OCI-LY7 (cell line): ENCODE measurements around the gene KIAA1549. TPM values are rescaled to one million over a fixed set of nuclear protein-coding genes. Genes with fewer than 3 reads are reported as not detected.

ENCODE experiments used
- BruUV-seq: library from RNA; stranded (reverse); fragments of 400-500 nt; replicated peaks from 2 replicates; lab custom pipeline; 2021; lab: Mats Ljungman, UMichigan
- CTCF ChIA-PET: fragments of 300-600 bp; sonication (Branson Sonifier 250); formaldehyde crosslinking; loops from one replicate; lab custom pipeline; 2022; ENCODE audit warnings: antibody characterized with exemption; ENCODE audit not compliant: unreplicated experiment; lab: Charles Lee
- POLR2A ChIA-PET: fragments of 300-600 bp; sonication (Branson Sonifier 250); formaldehyde crosslinking; loops from one replicate; lab custom pipeline; 2022; ENCODE audit warnings: antibody characterized with exemption; lab: Charles Lee
- DNase-seq: peaks from one replicate; pipeline ENCODE4 v3.0.0-alpha.2; 2015; ENCODE audit warnings: low spot score
- H2AFZ ChIP-seq: fragments of 200-600 bp; sonication (generic), shearing (Covaris generic); 2 replicates; pipeline ENCODE4 v1.6.1; 2014; ENCODE audit warnings: mild to moderate bottlenecking, antibody characterized with exemption, low read length, moderate library complexity
- H3K27ac ChIP-seq: fragments of 200-600 bp; sonication (generic); 2 replicates; pipeline ENCODE4 v1.5.1; 2014; ENCODE audit warnings: mixed run types, low read depth, mild to moderate bottlenecking, moderate library complexity, low read length, inconsistent platforms; ENCODE audit not compliant: poor library complexity, severe bottlenecking
- H3K36me3 ChIP-seq: fragments of 200-600 bp; sonication (generic); 2 replicates; pipeline ENCODE4 v1.6.1; 2014; ENCODE audit warnings: mild to moderate bottlenecking, antibody characterized with exemption, low read length, moderate library complexity, mixed read lengths; ENCODE audit not compliant: insufficient read depth
- H3K4me1 ChIP-seq: fragments of 200-600 bp; sonication (generic); 2 replicates; pipeline ENCODE4 v1.5.1; 2014; ENCODE audit warnings: mild to moderate bottlenecking, low read length; ENCODE audit not compliant: insufficient read depth, poor library complexity, severe bottlenecking
- H3K4me2 ChIP-seq: fragments of 200-600 bp; sonication (generic); 2 replicates; pipeline ENCODE4 v1.6.1; 2014; ENCODE audit warnings: mild to moderate bottlenecking, low read length
- H3K4me3 ChIP-seq: fragments of 200-600 bp; sonication (generic); 2 replicates; pipeline ENCODE4 v1.5.1; 2014; ENCODE audit warnings: mild to moderate bottlenecking, low read depth, low read length; ENCODE audit not compliant: poor library complexity, severe bottlenecking
- H3K79me2 ChIP-seq: fragments of 200-600 bp; sonication (generic); 2 replicates; pipeline ENCODE4 v1.6.1; 2016; ENCODE audit warnings: low read depth, mild to moderate bottlenecking, low read length, moderate library complexity, mixed read lengths; ENCODE audit not compliant: insufficient read depth
- H3K9me2 ChIP-seq: fragments of 200-600 bp; sonication (generic); 2 replicates; pipeline ENCODE4 v1.6.1; 2016; ENCODE audit warnings: mild to moderate bottlenecking, low read length, mixed read lengths; ENCODE audit not compliant: insufficient read depth
- H3K9me3 ChIP-seq: fragments of 200-600 bp; sonication (generic); 2 replicates; pipeline ENCODE4 v1.6.1; 2014; ENCODE audit warnings: mild to moderate bottlenecking, mixed run types, low read length, mixed read lengths
- H4K20me1 ChIP-seq: fragments of 200-600 bp; sonication (generic); 2 replicates; pipeline ENCODE4 v1.6.1; 2014; ENCODE audit warnings: mild to moderate bottlenecking, antibody characterized with exemption, low read length, moderate library complexity, mixed read lengths; ENCODE audit not compliant: insufficient read depth
- EZH2phosphoT487 ChIP-seq: fragments of 200-600 bp; sonication (generic); IDR thresholded peaks from 2 replicates; pipeline ENCODE4 v1.6.1; 2018; ENCODE audit warnings: low read depth, borderline replicate concordance, mild to moderate bottlenecking, mixed run types, antibody characterized with exemption, low read length, moderate library complexity, mixed read lengths
- intact Hi-C: fragments of 100-400 bp; cut with micrococcal nuclease; formaldehyde crosslinking; loops from one replicate; pipeline ENCODE4 v1.10.0; 2022; ENCODE audit not compliant: unreplicated experiment
- total RNA-seq, 2 experiments: library from RNA; depleted of rRNA in 1 of 2; stranded (reverse); fragments of >200 nt in 1 of 2; shearing (Covaris generic) in 1 of 2; gene quantifications; 2 replicates each; pipeline ENCODE4 v1.2.3, GENCODE V29; 2014 to 2022
- TF ChIP-seq, protein P1 (sequence below): fragments of 200-600 bp; sonication (generic); conservative IDR thresholded peaks from 2 replicates; pipeline ENCODE4 v1.5.1; 2014; ENCODE audit warnings: mild to moderate bottlenecking, antibody characterized with exemption, low read length, moderate library complexity, mixed read lengths

The KIAA1549 gene
- total RNA-seq, 2 experiments from 2014 or later = 0.03 to 3.0 TPM

DNA sequence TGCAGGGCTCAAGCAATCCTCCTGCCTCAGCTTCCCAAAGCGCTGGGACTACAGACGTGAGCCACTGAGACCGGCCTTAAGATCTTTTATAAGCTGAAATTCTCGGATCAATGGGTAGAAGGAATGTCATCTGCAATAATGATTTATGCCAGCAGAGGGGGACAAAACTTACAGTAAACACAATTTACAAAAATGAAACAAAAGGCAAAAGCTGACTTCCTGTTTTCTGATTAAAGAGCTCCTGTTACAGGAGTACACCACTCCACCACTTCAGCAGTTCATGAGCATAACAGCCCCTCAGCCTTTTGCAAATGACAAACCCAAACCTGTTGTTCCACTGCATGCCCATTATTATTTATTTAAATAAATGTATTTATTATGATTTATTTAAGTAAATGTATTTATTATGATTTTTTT is 94.7 kb downstream of the KIAA1549 start:
- peak; percentile 77 for DNase-seq

DNA sequence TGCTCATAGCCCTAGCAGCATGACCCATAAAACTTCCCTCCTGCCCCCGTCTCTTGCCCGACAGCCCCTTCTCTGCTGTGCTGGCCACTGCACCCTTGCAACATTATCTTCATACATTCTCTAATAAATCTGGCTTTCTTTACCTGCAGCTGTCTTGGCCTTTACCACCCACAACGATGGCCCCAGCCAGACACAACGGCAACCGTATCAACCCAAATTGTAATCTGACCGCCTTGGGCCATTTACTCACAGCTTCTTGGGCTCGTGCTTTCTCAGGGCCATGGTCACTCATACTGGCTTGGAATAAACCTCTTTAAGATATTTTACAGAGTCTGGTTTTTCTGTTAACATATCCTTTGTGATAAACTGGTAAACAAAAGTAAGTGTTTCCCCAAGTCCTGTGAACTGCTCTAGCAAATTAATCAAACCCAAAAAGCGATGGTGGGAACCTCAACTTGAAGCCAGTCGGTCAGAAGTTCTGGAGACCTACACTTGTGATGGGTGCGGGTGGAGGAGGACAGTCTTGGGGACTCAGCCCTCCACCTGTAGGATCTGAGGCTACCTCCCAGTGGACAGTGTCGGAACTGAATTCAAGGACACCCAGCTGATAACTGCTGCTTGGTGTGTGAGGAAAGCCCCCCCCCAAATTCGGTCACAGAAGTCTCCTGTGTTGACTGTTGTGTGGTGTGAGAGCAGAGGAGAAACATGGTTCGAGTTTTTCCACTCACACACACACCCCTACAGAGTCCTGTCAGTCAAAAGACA is 95.6 kb downstream of the KIAA1549 start:
- intact Hi-C loops = no loop called here
- no peak overlapping the region for H2AFZ ChIP-seq
- no peaks in the 10 kb centered on the region for H4K20me1 ChIP-seq
- no peaks in the 10 kb centered on the region for H3K79me2 ChIP-seq
- H3K9me3 ChIP-seq = no peaks in the 10 kb centered on the region
- DNase-seq = no peak
- POLR2A ChIA-PET = no interaction called here
- H3K36me3 ChIP-seq = no peaks in the 10 kb centered on the region
- H3K4me3 ChIP-seq = no peak overlapping the region
- no TSS peak for BruUV-seq
- no peaks in the 10 kb centered on the region for H3K4me1 ChIP-seq
- H3K27ac ChIP-seq = no peak overlapping the region
- TF ChIP-seq, protein P1, sequence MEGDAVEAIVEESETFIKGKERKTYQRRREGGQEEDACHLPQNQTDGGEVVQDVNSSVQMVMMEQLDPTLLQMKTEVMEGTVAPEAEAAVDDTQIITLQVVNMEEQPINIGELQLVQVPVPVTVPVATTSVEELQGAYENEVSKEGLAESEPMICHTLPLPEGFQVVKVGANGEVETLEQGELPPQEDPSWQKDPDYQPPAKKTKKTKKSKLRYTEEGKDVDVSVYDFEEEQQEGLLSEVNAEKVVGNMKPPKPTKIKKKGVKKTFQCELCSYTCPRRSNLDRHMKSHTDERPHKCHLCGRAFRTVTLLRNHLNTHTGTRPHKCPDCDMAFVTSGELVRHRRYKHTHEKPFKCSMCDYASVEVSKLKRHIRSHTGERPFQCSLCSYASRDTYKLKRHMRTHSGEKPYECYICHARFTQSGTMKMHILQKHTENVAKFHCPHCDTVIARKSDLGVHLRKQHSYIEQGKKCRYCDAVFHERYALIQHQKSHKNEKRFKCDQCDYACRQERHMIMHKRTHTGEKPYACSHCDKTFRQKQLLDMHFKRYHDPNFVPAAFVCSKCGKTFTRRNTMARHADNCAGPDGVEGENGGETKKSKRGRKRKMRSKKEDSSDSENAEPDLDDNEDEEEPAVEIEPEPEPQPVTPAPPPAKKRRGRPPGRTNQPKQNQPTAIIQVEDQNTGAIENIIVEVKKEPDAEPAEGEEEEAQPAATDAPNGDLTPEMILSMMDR = no peak
- H3K9me2 ChIP-seq = no peaks in the 10 kb centered on the region
- H3K4me2 ChIP-seq = no peak overlapping the region
- CTCF ChIA-PET = interaction anchor here (1.5 kb wide), 1 partner anchor 10 kb away, joined by 5 read pairs; no protein-coding TSS in a partner anchor

More for the DNA sequence above, 94.7 kb downstream of the KIAA1549 start:
- Histone ChIP-seq H3K4me3 (no peak overlapping the region), H3K9me3 (no peaks in the 10 kb centered on the region), H4K20me1 (no peaks in the 10 kb centered on the region), H3K4me1 (no peaks in the 10 kb centered on the region), H3K79me2 (no peaks in the 10 kb centered on the region), H3K27ac (no peak overlapping the region), H2AFZ (no peak overlapping the region), H3K36me3 (no peaks in the 10 kb centered on the region), H3K9me2 (no peaks in the 10 kb centered on the region), H3K4me2 (no peak overlapping the region)
- intact Hi-C loops = no loop called here
- ChIA-PET CTCF (interaction anchor here (1.0 to 1.5 kb wide), 2 partner anchors 9 to 13 kb away, joined by 3 to 5 read pairs; no protein-coding TSS in a partner anchor), POLR2A (interaction anchor here (0.7 kb wide), 1 partner anchor 366 kb away, joined by 3 read pairs; no protein-coding TSS in a partner anchor)
- TF ChIP-seq, protein P1 = peak; percentile 84
- TF ChIP-seq EZH2phosphoT487 = no peak
- BruUV-seq = no TSS peak

DNA sequence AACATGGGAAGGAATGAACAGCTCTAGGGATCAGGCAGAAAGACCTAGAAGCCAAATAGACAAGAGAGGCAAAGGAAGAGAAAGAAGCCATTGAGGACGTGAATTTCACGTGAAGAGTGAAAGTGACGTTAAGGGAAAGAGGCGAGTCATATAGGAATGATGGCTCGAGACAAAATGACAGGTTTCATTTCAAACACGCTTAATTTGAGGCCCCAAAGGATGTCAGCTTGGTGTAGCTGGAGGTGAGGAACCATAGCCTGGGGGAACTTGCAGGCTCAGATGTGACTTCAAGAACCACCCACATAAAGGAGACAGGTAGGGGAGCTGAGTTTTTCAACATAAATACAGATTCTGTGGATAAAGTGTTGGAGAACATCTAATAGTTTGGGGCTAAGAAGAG is 98.9 kb downstream of the KIAA1549 start:
- H2AFZ ChIP-seq = no peak overlapping the region
- no peak overlapping the region for H3K27ac ChIP-seq
- no peaks in the 10 kb centered on the region for H3K9me2 ChIP-seq
- CTCF ChIA-PET = no interaction called here
- no peaks in the 10 kb centered on the region for H3K4me1 ChIP-seq
- DNase-seq = no peak
- POLR2A ChIA-PET = interaction anchor here (0.6 kb wide), 1 partner anchor 354 kb away, joined by 3 read pairs; no protein-coding TSS in a partner anchor
- H4K20me1 ChIP-seq = no peaks in the 10 kb centered on the region
- no peaks in the 10 kb centered on the region for H3K9me3 ChIP-seq
- intact Hi-C loops = no loop called here
- no peak overlapping the region for H3K4me3 ChIP-seq
- no peak overlapping the region for H3K4me2 ChIP-seq
- no TSS peak for BruUV-seq
- no peaks in the 10 kb centered on the region for H3K36me3 ChIP-seq
- H3K79me2 ChIP-seq = no peaks in the 10 kb centered on the region
- no peak for TF ChIP-seq EZH2phosphoT487
- TF ChIP-seq, protein P1 = no peak
